GM13976 (cell line): Measurements from ENCODE around the gene ANKMY1.

ENCODE experiments used
- DNase-seq: peaks from one replicate; pipeline ENCODE4 v3.0.0; 2012; ENCODE audit warnings: low spot score
- in situ Hi-C: fragments of 300-500 bp; cut with MboI; formaldehyde crosslinking; loops from one replicate; pipeline ENCODE4 v1.12.0; 2022; ENCODE audit warnings: low sequenced_read_pairs, mixed read lengths, inconsistent platforms; ENCODE audit not compliant: unreplicated experiment
- TF ChIP-seq, protein P1 (sequence below): IDR thresholded peaks from 2 replicates; pipeline ENCODE4 v1.5.1; 2012; ENCODE audit warnings: borderline replicate concordance, mild to moderate bottlenecking; ENCODE audit not compliant: insufficient read depth; ENCODE audit errors: extremely low read depth, missing control alignments, control extremely low read depth

Gene ANKMY1

DNA sequence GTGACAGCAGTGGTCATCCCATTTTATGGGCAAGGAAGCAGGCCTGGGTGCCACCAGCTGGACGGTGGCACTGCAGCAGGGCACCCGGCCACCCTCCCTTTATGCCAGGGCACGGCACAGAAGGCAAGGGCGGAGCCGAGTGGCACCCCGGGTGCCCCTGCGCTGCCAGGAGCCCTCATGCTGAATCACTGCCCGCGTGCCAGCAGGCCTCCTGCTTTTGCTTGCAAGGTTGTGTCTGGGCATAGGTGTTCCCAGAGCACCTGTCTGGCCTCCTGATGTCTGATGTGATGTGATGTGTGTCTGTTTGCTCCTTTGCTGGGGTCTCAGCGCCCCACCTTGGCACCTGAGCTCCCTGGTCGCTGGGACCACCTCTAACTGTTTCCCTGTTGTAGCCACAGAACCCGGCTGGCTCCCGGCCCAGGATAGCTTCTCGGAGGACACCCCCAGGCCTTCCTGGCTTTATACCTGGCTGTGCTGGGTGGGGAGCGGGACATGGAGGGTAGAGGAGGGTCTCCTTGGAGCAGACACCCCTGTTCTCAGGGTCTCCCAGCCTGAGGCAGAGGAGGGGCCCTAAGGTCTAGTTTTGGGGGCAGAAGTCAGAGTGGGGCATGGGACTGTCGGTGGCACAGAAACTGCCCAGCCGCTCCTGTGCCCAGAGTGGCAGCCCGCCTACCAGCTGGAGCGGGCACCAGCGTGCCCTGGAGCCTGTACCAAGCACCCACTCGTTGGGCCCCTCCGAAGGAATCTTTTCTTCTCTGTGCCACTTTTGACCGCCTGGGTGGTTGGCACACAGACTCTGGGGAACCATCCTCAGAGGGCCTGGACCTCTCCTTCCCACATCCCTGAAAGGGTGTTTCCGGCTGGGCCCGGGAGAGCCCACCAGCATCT is 118.7 kb downstream of the ANKMY1 start:
- no peak for DNase-seq
- TF ChIP-seq, protein P1, sequence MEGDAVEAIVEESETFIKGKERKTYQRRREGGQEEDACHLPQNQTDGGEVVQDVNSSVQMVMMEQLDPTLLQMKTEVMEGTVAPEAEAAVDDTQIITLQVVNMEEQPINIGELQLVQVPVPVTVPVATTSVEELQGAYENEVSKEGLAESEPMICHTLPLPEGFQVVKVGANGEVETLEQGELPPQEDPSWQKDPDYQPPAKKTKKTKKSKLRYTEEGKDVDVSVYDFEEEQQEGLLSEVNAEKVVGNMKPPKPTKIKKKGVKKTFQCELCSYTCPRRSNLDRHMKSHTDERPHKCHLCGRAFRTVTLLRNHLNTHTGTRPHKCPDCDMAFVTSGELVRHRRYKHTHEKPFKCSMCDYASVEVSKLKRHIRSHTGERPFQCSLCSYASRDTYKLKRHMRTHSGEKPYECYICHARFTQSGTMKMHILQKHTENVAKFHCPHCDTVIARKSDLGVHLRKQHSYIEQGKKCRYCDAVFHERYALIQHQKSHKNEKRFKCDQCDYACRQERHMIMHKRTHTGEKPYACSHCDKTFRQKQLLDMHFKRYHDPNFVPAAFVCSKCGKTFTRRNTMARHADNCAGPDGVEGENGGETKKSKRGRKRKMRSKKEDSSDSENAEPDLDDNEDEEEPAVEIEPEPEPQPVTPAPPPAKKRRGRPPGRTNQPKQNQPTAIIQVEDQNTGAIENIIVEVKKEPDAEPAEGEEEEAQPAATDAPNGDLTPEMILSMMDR, result no peak
- in situ Hi-C loops, result loop anchor here (25.0 kb wide), 2 partner anchors 202 to 277 kb away; no protein-coding TSS in a partner anchor

DNA sequence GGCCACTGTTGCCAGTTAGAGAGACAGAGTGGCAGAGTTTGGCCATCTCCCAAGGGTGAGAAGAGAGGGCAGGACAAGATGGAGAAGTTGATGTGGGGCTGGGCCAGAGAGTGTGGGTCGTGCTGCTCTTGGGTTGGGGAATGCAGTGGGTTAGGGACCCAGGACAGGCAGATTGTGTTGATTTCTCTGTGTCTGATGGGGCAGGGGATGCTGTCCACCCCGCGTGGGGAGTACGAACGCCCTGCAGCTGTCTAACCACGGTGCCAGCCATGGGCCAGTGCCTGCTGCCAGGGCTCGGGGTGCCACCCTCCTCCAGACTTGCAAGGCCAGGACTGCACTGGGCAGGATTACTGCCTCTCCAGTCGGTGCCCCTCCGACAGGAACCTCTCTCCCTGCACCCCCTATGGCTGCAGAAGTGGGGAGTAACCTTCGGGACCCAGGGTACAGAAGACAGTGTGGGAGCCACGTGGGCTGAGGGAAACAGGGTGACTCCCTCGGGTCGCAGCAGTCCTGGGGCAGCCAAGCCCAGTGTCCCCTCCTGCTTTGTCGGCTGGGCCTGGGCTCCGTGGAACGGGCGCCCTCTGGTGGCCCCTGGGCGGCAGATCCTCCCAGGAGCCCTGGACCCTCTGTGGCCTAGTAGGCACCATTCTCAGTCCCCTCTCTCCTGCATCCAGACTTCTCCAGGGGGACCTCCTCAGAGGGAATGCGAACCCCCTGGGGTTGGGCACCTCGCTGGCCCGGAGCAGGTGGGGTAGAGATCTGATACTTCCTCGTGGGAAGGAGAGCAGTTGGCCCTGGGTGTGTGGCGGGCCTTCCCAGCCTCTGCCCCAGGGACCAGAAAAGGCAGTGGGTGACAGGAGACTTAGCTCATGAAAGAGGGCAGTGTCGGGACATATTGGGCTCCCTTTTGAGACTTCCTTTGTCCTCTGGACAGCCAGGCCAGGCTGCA is 119.7 kb downstream of the ANKMY1 start:
- in situ Hi-C loops, result loop anchor here (25.0 kb wide), 2 partner anchors 201 to 276 kb away; no protein-coding TSS in a partner anchor

DNA sequence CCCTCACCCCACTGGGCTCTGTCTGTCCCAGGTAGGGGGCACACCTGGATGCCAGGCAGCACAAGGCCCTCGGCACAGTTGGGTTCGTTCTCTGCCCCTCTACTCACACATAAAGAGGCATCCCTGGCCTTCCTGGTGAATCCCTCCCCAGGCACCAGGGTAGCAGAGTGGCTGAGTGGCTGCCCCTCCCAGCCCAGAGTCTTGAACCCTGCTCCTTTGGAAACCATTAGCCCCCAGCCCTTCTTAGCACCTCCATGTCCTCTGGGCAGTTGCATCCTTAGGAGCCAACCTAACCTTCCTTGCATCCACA is 120.3 kb downstream of the ANKMY1 start:
- DNase-seq, result no peak
- TF ChIP-seq, protein P1, result no peak
- in situ Hi-C loops, result loop anchor here (25.0 kb wide), 2 partner anchors 200 to 275 kb away; no protein-coding TSS in a partner anchor

More for the DNA sequence above, 119.7 kb downstream of the ANKMY1 start:
- peak; percentile 92 for DNase-seq
- TF ChIP-seq, protein P1, result peak; percentile 91

DNA sequence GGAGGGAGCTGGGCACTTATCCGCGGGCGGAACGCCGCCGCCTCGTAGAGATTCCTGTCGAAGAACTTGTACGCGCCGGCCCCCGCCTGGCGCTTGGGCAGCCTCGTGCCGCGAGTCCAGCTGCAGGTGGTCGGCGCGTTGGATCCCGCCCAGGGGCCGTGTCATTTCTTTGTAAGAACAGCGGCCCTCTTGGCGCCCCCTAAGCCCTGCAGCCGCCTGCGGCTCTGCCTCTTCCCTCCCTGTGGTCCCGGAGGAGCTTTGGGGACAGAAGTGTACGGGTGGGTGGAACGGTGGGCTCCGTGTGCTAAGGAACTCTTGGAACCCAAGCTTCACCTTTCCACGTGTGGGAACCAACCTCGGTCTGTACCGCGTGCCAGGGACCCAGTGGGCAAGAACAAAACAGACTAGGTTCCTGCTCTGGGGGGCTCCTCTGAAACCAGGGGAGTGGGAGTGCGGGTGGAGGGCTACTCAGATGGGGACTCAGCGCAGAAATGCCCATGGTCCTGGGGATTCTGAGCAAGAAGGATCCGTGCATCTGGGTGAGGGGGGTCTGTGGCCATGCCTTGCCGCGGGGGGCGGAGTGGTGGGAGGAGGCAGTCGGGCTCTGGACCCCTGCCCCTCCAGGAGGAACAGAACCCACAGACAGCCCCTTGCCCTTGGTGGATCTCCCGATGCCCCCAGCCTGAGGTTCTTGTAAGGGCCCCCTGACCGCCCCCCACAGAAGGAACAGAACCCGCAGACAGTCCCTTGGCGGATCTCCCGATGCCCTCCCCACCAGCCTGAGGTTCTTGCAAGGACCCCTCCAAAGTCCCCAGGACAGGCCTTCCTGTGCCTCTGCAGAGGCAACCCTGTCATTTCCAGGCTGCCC is 120.9 kb downstream of the ANKMY1 start:
- in situ Hi-C loops, result loop anchor here (25.0 kb wide), 2 partner anchors 200 to 275 kb away; no protein-coding TSS in a partner anchor
- DNase-seq, result no peak
- TF ChIP-seq, protein P1, result no peak

DNA sequence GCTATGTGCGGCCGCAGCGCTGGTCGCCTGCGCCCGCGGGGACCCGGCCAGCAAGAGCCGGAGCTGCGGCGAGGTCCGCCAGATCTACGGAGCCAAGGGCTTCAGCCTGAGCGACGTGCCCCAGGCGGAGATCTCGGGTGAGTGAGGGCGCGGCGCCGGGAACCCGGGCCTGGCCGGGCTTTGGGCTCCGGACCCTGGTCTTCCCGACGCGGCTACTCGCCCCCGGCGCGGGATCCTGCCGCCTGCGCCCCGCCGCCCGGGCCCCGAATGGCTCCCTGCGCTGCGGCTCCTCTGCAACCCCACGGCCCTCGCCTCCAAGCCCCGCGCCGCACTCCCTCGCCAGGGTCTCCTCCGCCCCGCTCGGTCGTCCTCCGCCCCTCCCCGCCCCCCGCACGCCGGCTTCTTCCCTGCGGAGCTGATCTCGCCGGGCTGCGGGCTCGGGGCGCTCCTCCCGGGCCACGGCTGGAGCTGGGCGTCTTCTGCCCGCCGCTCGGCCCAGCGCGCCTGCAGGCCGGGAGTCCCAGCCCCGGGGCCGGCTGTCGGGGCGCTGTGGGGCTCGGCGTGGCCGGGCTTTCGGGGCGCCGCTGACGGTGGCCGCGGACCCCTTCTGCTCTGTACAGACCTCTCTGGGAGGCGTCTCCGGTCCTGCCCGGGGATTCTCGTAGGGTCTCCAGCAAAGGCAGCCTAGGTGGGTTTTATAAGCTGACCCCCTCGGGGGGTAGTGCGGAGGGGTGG is 121.7 kb downstream of the ANKMY1 start:
- in situ Hi-C loops, result loop anchor here (25.0 kb wide), 2 partner anchors 199 to 274 kb away; no protein-coding TSS in a partner anchor
- TF ChIP-seq, protein P1, result no peak
- DNase-seq, result no peak
